GM12873 (cell line): ENCODE results near the gene CORO2B.

Experiments
- TF ChIP-seq, protein P1 (sequence below): IDR thresholded peaks from 2 replicates; pipeline ENCODE4 v1.5.1; 2012; ENCODE audit warnings: low read depth, mild to moderate bottlenecking, moderate library complexity, low read length, control low read depth; ENCODE audit not compliant: insufficient read depth; ENCODE audit errors: missing control alignments

CORO2B gene

GRCh38 chr15:68769702-68770101, 190.9 kb downstream of the CORO2B start:
- TF ChIP-seq, protein P1, sequence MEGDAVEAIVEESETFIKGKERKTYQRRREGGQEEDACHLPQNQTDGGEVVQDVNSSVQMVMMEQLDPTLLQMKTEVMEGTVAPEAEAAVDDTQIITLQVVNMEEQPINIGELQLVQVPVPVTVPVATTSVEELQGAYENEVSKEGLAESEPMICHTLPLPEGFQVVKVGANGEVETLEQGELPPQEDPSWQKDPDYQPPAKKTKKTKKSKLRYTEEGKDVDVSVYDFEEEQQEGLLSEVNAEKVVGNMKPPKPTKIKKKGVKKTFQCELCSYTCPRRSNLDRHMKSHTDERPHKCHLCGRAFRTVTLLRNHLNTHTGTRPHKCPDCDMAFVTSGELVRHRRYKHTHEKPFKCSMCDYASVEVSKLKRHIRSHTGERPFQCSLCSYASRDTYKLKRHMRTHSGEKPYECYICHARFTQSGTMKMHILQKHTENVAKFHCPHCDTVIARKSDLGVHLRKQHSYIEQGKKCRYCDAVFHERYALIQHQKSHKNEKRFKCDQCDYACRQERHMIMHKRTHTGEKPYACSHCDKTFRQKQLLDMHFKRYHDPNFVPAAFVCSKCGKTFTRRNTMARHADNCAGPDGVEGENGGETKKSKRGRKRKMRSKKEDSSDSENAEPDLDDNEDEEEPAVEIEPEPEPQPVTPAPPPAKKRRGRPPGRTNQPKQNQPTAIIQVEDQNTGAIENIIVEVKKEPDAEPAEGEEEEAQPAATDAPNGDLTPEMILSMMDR, result no peak

DNA sequence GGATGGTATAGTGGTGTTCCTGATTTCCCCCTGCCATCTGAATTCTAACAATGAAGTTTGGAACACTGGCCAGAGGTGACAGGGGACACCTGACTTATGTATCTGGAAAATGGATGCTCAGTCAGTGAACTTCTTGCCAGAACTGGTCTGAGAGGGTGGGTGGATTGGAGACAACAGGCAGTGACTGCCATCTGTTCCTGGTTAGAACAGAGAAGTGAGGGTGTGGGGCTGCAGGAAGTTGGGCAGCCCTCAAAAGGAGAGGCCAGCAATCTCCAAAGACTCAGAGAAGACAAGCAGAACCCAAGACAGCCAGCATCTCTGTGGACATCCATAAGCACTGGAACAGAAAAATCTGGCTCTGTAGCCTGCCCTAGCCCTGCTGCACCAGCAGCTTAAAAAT, 191.4 kb downstream of the CORO2B start:
- TF ChIP-seq, protein P1, result no peak

DNA sequence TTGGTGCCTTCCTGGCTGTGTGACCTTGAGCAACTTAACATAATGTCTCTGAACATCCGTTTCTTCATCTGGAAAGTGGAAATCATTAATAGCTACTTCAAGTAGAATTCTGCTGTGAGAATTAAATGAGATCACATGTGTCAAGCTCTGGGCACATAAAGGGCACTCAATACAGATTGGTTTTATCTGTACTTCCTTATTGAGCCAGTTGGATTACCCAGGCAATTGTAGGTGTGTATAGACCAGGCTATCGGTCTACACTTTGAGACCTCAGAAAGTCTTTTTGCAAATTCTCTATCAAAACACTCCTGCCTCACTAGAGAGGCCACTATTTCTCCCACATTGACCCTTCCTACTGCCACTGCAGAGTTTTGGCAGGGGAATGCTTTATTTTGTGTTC, 194.2 kb downstream of the CORO2B start:
- TF ChIP-seq, protein P1, result no peak

DNA sequence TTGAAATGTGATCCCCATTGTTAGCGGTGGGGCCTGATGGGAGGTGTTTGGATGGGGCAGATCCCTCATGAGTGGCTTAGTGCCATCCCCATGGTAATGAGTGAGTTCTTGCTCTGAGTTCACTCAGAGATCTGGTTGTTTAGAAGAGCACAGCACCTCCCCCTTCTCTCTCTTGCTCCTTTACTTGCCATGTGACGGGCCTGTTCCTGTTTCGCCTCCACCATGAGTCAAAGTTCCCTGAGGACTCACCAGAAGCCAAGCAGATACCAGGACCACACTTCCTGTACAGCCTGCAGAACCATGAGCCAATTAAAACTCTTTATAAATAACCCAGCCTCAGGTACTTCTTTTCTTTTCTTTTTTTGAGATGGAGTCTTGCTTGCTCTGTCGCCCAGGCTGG, 195.3 kb downstream of the CORO2B start:
- TF ChIP-seq, protein P1, result no peak

GRCh38 chr15:68774521-68775235, 195.9 kb downstream of the CORO2B start:
- TF ChIP-seq, protein P1, result no peak

DNA sequence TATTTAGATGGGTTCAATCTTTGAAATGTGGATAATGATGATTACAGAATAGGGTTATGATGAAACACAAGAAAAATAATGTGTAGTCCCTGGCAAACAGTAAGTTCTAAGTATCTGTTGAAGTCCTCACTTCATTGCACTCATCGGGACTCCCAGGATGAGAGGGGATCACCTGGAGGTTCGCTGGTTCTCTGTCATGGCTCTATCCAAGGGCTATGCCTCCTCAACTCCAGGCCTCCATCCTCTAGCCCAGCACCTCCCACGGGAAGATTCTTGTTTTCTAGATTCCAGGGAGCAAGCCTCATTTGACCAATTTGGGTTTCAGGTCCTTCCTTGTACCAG, 196.4 kb downstream of the CORO2B start:
- TF ChIP-seq, protein P1, result no peak

GRCh38 chr15:68775671-68776476, 197.1 kb downstream of the CORO2B start:
- TF ChIP-seq, protein P1, result no peak
